MM.1S (cell line): ENCODE results near the gene NRAP.

ENCODE experiments used
- EZH2phosphoT487 ChIP-seq: fragments of 300-600 bp; sonication (generic); IDR thresholded peaks from 2 replicates; pipeline ENCODE4 v1.6.1; 2018; ENCODE audit warnings: antibody characterized with exemption, low read length
- TF ChIP-seq, protein P1 (sequence below): fragments of 300-600 bp; sonication (generic); IDR thresholded peaks from 2 replicates; pipeline ENCODE4 v1.5.1; 2016; ENCODE audit warnings: antibody characterized with exemption, low read length, mixed read lengths

DNA sequence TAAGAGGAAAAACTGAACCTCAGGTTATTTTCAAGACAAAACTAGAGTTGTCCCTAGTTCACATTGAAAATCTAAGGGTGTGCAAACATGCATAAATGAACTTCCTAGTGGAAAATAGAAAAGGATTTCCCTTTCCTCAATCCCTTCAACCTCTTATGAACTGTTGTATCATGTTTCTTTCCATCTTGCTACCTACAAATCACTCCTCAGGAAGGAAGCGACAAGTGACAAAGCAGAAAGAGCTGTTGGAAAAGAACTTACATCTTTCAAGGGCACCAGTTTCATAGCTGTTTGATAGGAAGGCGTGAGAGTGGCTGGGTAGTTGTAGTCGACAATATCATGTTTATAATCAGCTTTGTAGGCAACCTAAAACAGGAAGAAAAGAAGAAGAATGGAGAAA is 23.9 kb downstream of the NRAP start:
- TF ChIP-seq, protein P1, sequence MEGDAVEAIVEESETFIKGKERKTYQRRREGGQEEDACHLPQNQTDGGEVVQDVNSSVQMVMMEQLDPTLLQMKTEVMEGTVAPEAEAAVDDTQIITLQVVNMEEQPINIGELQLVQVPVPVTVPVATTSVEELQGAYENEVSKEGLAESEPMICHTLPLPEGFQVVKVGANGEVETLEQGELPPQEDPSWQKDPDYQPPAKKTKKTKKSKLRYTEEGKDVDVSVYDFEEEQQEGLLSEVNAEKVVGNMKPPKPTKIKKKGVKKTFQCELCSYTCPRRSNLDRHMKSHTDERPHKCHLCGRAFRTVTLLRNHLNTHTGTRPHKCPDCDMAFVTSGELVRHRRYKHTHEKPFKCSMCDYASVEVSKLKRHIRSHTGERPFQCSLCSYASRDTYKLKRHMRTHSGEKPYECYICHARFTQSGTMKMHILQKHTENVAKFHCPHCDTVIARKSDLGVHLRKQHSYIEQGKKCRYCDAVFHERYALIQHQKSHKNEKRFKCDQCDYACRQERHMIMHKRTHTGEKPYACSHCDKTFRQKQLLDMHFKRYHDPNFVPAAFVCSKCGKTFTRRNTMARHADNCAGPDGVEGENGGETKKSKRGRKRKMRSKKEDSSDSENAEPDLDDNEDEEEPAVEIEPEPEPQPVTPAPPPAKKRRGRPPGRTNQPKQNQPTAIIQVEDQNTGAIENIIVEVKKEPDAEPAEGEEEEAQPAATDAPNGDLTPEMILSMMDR = no peak
- no peak for TF ChIP-seq EZH2phosphoT487
